SJCRH30 (cell line): ENCODE measurements around the gene IFNGR2. TPM values are rescaled to one million over a fixed set of nuclear protein-coding genes. Genes with fewer than 3 reads are reported as not detected.
"Not testable (repeated sequence)": the region's sequence is repeated elsewhere in the genome, so short reads cannot be mapped to it uniquely, and the experiment has no call there.

Source experiments
- DNase-seq, 2 experiments: peaks; one replicate each; pipeline ENCODE4 v3.0.0-alpha.2; 2015 to 2020
- H3K27ac ChIP-seq: fragments of 250-450 bp; sonication (Bioruptor Pico); 2 replicates; pipeline ENCODE4 v1.5.1; 2020; ENCODE audit warnings: mild to moderate bottlenecking, moderate library complexity
- H3K27me3 ChIP-seq: fragments of 250-450 bp; sonication (Bioruptor Pico); 2 replicates; pipeline ENCODE4 v1.5.1; 2020; ENCODE audit warnings: mild to moderate bottlenecking, moderate library complexity
- H3K36me3 ChIP-seq: fragments of 250-450 bp; sonication (Bioruptor Pico); 2 replicates; pipeline ENCODE4 v1.5.1; 2020; ENCODE audit warnings: mild to moderate bottlenecking, moderate library complexity
- H3K4me1 ChIP-seq: fragments of 250-450 bp; sonication (Bioruptor Pico); 2 replicates; pipeline ENCODE4 v1.5.1; 2020; ENCODE audit warnings: mild to moderate bottlenecking, moderate library complexity
- H3K4me3 ChIP-seq: fragments of 250-450 bp; sonication (Bioruptor Pico); 2 replicates; pipeline ENCODE4 v1.5.1; 2020; ENCODE audit warnings: mild to moderate bottlenecking, moderate library complexity
- H3K9me3 ChIP-seq: fragments of 250-450 bp; sonication (Bioruptor Pico); replicated peaks from 2 replicates; pipeline ENCODE4 v1.5.1; 2020; ENCODE audit warnings: mild to moderate bottlenecking, moderate library complexity
- total RNA-seq: library from RNA; depleted of rRNA; stranded (reverse); fragments of >200 nt; shearing (Covaris generic); gene quantifications from 2 replicates; pipeline ENCODE4 v1.2.3, GENCODE V29; 2014

IFNGR2 gene
- total RNA-seq, 1 experiment from 2014 or later: 67.1 TPM

DNA sequence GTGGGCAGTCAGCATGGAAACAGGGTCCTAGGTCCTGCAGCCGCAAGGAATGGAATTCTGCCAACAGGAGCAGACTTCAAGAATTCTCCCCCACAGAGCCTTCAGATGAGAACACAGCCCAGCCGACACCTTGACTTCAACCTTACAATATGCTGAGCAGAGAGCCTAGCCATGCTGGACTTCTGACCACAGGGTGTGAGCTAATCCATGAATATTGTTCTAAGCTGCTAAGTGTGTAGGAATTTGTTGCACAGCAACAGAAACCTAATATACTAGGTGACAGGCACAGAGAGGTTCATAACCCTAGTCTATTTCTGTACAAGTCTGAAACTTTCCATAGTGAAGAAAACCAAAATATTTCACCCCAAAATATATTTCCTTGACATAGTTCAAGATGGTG lies 32.9 kb upstream of the IFNGR2 start:
- Histone ChIP-seq H3K4me1 (no peaks in the 10 kb centered on the region), H3K36me3 (no peaks in the 10 kb centered on the region), H3K9me3 (peaks cover 9% of the 10 kb centered on the region; the same call in 1 of the 2 replicates), H3K4me3 (no peak overlapping the region), H3K27me3 (no peaks in the 10 kb centered on the region), H3K27ac (no peak overlapping the region)
- no peak for DNase-seq

DNA sequence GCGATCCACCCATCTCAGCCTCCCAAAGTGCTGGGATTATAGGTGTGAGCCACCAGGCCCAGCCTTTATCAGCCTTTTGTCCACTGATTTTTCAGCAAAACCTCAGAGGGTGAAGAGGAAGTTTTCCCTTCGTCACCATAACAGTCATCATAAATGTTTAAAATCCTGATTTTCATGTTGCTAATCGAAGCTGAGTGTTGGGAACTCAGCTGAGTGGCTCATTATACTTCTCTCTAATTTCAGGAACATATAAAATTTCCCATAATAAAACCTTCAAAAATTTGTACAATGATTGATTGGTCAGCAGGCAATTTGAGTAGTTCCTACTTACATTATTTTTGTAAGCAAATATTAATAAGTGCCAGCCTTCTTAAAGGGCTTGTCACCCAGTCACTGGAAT lies 31.8 kb upstream of the IFNGR2 start:
- DNase-seq: no peak
- no peak overlapping the region for H3K4me3 ChIP-seq
- H3K27me3 ChIP-seq: no peaks in the 10 kb centered on the region
- H3K27ac ChIP-seq: no peak overlapping the region
- H3K9me3 ChIP-seq: peaks cover 9% of the 10 kb centered on the region; the same call in 1 of the 2 replicates
- no peaks in the 10 kb centered on the region for H3K36me3 ChIP-seq
- H3K4me1 ChIP-seq: no peaks in the 10 kb centered on the region

DNA sequence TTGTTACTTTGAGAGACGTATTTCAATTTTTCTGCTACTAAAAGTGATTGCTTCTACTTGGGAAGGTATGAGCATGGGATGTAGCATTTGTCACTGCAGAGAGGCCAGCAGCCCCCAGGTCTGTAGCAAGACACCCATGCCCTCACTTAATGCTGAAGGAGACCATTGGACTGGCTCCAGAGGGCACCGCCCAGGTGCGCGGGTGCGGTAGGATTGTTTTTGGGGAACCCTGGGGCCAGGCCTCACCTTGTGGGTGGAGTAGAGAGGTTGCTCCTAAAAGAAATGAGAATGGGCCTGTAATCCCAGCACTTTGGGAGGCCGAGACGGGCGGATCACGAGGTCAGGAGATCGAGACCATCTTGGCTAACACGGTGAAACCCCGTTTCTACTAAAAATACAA lies 30.6 kb upstream of the IFNGR2 start:
- Histone ChIP-seq H3K4me3 (no peak overlapping the region), H3K9me3 (0 out of 2 replicates have a peak, but pooled peaks cover 4% of the 10 kb centered on the region), H3K36me3 (no peaks in the 10 kb centered on the region), H3K27me3 (no peaks in the 10 kb centered on the region), H3K27ac (no peak overlapping the region), H3K4me1 (no peaks in the 10 kb centered on the region)
- no peak for DNase-seq

DNA sequence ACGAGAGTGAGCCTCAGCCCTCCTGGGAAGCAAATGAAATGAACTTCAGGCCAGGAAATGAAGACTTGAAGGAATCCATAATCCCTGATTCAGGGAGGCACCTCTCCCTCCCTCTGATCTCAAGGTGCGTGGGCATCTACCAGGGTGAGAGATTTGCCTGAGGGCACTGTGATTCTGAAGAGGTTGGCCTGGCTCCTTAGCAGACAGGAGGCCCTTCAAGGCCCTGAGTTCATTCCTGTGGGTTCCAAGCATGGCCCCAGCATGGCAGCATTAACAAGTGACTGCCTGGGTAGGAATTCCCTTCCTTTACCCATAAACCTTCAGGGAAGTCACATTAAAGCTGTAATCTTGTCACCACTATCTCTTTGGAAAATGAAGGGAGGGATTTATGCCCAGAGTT lies 29.8 kb upstream of the IFNGR2 start:
- no peak for DNase-seq
- no peak overlapping the region for H3K27ac ChIP-seq
- H3K27me3 ChIP-seq: no peaks in the 10 kb centered on the region
- no peak overlapping the region for H3K4me3 ChIP-seq
- H3K4me1 ChIP-seq: no peaks in the 10 kb centered on the region
- H3K9me3 ChIP-seq: 0 out of 2 replicates have a peak, but pooled peaks cover under 1% of the 10 kb centered on the region
- H3K36me3 ChIP-seq: no peaks in the 10 kb centered on the region

DNA sequence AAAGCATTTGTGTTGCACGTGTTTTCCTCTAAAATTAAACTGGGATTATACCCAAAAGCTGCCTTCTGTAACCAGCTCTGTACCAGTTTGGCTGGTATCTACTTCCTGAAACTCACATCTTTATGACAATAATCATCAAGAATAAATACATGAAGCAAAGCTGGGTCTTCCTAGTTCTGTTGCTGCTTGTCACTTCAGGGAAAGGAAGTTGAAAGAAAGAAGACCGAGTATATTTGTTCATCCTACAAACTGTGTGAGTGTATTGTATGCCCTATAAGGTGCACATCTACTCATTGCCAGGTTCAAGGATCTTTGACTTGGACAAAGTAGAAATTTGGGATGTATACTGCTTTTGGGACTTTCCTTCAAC lies 29.1 kb upstream of the IFNGR2 start:
- Histone ChIP-seq H3K36me3 (no peaks in the 10 kb centered on the region), H3K27ac (no peak overlapping the region), H3K4me3 (no peak overlapping the region), H3K9me3 (no peaks in the 10 kb centered on the region), H3K27me3 (no peaks in the 10 kb centered on the region), H3K4me1 (no peaks in the 10 kb centered on the region)
- no peak for DNase-seq

DNA sequence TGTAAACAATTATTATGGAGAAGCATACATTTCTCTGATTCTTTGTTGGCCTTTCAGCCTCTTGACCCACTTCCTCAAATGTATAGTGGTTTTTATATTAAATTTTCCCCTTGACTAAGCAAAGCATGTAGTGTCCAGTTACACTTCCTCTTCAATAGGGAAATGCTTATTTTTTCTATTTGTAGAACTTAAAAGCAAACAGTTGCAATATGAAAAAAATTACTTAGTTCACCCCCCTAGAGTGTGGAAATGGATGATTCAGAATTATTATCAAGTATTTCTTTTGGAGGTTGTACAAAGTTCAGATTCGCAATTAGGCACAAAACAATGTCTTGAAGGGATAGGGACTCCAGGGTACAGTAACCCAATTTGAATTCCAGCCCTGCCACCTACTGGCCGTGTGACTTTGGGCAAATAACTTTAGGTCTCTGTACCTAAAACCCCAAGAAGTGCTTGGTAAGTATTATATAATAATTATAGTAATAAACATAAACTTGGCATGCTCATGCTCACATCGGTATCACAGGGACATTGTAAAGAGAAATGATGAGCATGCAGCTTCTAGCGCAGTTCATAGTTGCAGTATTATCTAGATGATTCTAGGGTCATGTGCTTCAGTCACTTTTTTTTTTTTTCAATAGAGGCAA lies 28.6 kb upstream of the IFNGR2 start:
- Histone ChIP-seq H3K4me1 (peaks cover under 1% of the 10 kb centered on the region; the same call in 1 of the 2 replicates), H3K9me3 (no peaks in the 10 kb centered on the region), H3K27ac (no peak overlapping the region), H3K36me3 (no peaks in the 10 kb centered on the region), H3K27me3 (no peaks in the 10 kb centered on the region), H3K4me3 (no peak overlapping the region)
- peak; percentile 51 to 76 for DNase-seq

DNA sequence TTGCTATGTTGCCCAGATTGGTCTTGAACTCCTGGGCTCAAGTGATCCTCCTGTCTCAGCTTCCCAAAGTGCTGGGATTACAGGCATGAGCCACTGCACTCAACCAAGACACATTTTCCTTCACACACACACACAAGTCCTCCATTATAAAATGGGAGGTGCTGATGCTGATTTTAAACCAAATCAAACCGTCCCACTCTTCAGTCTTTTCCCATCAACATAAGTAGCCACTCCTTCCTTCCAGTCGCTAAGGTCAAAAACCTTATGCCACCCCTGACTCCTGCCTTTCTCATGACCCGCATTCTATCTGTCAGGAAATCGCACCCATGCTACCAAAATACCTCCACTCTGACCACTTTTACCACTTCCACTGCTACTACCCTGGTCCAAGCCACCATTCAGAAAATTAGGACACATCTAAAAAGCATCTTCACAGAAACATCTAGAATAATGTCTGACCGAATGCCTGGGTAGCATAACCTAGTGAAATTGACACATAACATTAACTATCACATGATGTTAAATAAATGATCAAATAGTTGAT lies 28.0 kb upstream of the IFNGR2 start:
- Histone ChIP-seq H3K27ac (no peak overlapping the region), H3K4me3 (no peak overlapping the region), H3K9me3 (no peaks in the 10 kb centered on the region), H3K4me1 (peaks cover 6% of the 10 kb centered on the region), H3K36me3 (no peaks in the 10 kb centered on the region), H3K27me3 (no peaks in the 10 kb centered on the region)
- DNase-seq: no peak

DNA sequence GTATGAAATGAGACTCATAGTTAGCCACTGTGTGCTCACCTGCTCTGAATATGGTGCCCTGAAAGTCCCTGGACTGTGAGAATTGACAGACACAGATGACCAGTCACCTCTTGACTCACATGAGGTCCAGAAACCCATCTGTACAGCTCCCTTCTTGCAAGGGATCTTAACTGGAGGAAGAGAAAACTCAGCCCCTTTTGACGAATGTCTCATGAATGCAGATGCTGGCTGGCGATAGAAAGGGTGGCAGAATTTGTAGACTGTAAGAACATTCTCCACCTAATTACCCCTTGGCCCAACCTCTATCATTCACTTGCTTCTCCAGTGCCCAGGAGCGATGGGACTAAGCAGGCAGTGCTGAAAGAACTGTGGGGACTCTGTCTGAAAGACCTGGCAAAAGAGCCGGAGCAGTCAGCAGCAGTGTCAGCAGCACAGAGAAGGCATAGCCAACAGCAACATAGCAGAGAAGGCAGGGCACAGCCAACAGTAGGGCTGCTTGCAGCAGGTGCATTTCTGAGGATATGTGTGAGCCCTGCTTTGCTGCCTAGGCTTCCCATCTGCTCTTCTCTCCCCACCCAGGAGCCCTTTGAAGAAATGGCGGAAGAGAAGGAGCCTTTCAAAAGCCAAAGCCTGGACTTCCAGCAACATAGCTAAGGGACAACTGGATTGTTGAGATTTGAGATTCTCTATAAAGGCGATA lies 25.8 kb upstream of the IFNGR2 start:
- Histone ChIP-seq H3K27me3 (no peaks in the 10 kb centered on the region), H3K4me3 (no peak overlapping the region), H3K4me1 (peaks cover 12% of the 10 kb centered on the region), H3K27ac (no peak overlapping the region), H3K9me3 (no peaks in the 10 kb centered on the region), H3K36me3 (no peaks in the 10 kb centered on the region)
- DNase-seq: no peak

DNA sequence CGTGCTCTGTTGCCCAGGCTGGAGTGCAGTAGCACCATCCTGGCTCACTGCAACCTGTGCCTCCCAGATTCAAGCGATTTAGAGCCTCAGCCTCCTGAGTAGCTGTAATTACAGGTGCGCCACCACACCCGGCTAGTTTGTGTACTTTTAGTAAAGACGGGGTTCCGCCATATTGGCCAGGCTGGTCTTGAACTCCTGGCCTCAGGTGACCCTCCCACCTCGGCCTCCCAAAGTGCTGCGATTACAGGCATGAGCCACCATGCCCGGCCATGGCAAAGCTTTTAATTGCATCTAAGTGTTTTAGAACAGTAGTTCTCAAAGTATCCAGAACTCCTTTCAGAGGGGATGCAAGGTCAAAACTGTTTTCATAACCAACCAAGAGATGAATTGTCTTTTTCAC lies 25.1 kb upstream of the IFNGR2 start:
- Histone ChIP-seq H3K4me3 (no peak overlapping the region), H3K36me3 (no peaks in the 10 kb centered on the region), H3K27me3 (no peaks in the 10 kb centered on the region), H3K27ac (no peak overlapping the region), H3K9me3 (no peaks in the 10 kb centered on the region), H3K4me1 (peaks cover 17% of the 10 kb centered on the region)
- DNase-seq: no peak

DNA sequence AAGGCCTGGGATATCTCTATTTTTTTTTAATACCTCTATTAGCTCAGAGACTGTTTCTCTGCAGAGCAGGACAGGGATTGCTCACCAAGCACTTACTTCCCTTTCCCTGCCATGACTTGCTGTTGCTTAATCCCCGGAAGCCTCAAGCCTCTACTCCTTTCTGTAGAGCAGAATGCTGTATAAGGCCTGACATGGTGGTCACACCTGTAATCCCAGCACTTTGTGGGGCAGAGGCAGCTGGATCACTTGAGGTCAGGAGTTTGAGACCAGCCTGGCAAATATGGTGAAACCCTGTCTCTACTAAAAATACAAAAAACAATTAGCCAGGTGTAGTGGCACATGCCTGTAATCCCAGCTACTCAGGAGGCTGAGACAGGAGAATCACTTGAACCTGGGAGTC lies 23.3 kb upstream of the IFNGR2 start:
- not testable (repeated sequence) for DNase-seq, H3K36me3 ChIP-seq

DNA sequence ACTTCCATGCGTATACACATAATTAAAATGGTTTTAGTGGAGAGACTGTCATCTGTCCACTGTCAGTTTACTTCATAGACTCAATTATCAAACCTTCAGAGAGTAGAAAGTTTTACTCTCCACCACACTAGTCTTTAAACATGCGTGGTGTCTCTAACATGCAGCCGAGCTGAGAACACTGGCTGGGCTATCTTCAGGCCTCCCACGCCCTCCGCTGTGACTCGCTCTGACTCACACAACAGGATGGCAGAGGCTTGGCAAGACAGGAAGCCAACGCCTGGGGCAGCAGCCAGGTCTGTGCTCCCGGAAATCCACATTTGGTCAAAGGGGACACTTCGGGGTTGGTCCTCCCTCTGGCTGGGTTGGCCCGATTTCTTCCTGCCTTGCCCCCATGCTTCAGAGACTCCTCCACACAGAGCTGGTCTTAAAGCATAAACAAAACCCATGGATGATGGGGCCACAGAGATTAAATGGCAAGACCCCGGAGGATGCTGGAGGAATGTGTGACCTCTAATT lies 22.7 kb upstream of the IFNGR2 start:
- peaks cover 17% of the 10 kb centered on the region for H3K4me1 ChIP-seq
- peak overlapping the region; percentile 5; the same call in 1 of the 2 replicates for H3K27ac ChIP-seq
- peak overlapping the region; percentile 28 for H3K4me3 ChIP-seq
- no peaks in the 10 kb centered on the region for H3K36me3 ChIP-seq
- no peaks in the 10 kb centered on the region for H3K27me3 ChIP-seq
- H3K9me3 ChIP-seq: no peaks in the 10 kb centered on the region
- peak; percentile 91 to 92 for DNase-seq

More for the DNA sequence above, 23.3 kb upstream of the IFNGR2 start:
- H3K4me3 ChIP-seq, H3K9me3 ChIP-seq, H3K27me3 ChIP-seq: not testable (repeated sequence)
- Histone ChIP-seq H3K4me1 (peaks cover 17% of the 10 kb centered on the region), H3K27ac (peak overlapping the region; percentile 5; the same call in 1 of the 2 replicates)

DNA sequence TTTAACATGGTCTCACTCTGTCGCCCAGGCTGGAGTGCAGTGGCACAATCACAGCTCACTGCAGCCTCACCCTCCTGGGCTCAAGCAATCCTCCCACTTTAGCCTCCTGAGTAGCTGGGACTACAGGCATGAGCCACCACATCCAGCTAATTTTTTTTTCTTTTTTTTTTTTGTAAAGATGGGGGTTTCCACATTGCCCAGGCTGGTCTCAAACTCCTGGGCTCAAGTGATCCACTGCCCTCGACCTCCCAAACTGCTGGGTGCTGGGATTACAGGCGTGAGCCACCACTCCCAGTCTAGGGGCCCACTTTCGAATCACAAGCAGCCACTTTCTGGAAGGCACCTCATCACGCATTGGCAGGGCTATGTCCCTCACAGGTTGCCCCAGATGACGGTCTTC lies 21.8 kb upstream of the IFNGR2 start:
- not testable (repeated sequence) for H3K4me3 ChIP-seq, DNase-seq, H3K27ac ChIP-seq, H3K36me3 ChIP-seq, H3K27me3 ChIP-seq, H3K9me3 ChIP-seq
- H3K4me1 ChIP-seq: peaks cover 17% of the 10 kb centered on the region

DNA sequence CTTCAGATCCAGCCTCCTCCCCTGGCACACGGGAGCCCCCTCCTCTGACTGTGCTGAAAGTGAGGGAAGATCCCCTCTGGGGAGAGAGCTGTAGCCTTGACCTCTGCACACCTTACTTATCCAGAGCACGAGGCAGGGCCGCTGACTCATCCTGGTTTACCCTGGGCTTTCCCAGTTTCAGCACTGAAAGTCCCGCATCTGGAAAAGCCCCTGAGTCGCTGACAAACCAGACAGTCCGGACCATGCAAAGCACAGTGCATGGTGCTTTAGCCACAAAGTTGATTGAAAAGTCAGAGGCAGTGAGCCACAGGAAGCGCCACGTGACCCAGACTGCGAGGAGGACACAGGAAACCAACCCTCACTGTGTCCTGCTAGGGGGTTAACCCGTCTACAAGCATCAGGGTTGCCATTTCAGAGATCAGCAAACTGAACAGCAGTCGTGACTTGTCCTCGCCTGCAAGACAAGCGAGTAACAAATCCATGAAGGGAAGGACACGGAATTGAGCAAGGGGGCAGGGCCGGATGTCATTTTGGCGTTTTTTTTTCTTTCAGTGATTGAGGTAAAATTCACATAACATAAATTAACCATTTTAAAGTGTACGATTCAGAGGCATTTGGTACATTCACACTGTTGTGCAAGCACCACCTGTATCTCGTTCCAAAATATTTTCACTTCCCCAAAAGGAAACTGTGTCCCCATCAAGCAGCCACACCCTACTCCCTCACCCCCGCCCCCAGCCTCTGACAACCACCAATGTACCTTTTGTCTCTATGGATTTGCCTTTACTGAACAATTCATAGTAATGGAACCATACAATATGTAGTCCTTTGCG lies 19.9 kb upstream of the IFNGR2 start:
- Histone ChIP-seq H3K9me3 (no peaks in the 10 kb centered on the region), H3K36me3 (no peaks in the 10 kb centered on the region), H3K27ac (peak overlapping the region; percentile 42), H3K27me3 (no peaks in the 10 kb centered on the region), H3K4me3 (peak overlapping the region; percentile 48), H3K4me1 (peaks cover 17% of the 10 kb centered on the region)
- peak; percentile 62 to 74 for DNase-seq

DNA sequence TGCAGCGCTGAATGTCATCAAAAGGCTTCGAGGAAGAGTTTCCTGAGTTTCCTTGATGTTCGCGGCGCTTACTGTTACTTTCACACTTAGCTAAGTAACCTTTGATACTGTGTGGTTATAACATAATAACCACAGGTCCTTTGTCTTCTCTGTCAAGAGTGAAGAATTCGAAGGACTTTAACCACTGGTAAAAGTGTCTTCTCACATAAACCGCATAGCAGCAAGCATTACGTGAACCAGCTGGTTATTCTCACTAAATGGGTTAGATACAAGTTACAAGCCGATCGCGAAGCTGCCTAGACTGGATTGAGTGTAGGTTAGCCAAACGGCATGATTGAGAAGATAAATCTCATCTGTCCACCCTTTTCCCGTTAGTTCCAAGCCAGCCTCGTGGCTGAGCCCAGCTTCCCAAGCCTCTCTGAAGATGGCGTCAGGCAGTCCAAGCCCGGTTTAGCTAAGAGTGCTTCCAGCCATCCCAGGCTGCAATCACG lies 18.3 kb upstream of the IFNGR2 start:
- Histone ChIP-seq H3K9me3 (no peaks in the 10 kb centered on the region), H3K4me1 (peaks cover 14% of the 10 kb centered on the region), H3K4me3 (no peak overlapping the region), H3K27me3 (no peaks in the 10 kb centered on the region), H3K27ac (no peak overlapping the region), H3K36me3 (no peaks in the 10 kb centered on the region)
- no peak for DNase-seq
